GM04503 (cell line): ENCODE measurements around the gene TMC6.
"Not testable (repeated sequence)": the region's sequence is repeated elsewhere in the genome, so short reads cannot be mapped to it uniquely, and the experiment has no call there.

Source experiments
- DNase-seq: peaks from one replicate; pipeline ENCODE4 v3.0.0-alpha.2; 2012; ENCODE audit warnings: low read depth

The TMC6 gene

GRCh38 chr17:78154903-78155811 lies 26.6 kb upstream of the TMC6 start:
- DNase-seq: no peak

- DNase-seq: no peak
These were observed 23.0 kb upstream of the TMC6 start for GRCh38 chr17:78151514-78152008.

GRCh38 chr17:78148286-78149016 lies 19.9 kb upstream of the TMC6 start:
- no peak for DNase-seq

- no peak for DNase-seq
These were observed 18.9 kb upstream of the TMC6 start for GRCh38 chr17:78147315-78147998.

GRCh38 chr17:78146881-78147280 lies 18.3 kb upstream of the TMC6 start:
- DNase-seq: no peak

- DNase-seq: no peak
These were observed 17.9 kb upstream of the TMC6 start for GRCh38 chr17:78146471-78146869.

GRCh38 chr17:78144736-78145641 lies 16.4 kb upstream of the TMC6 start:
- no peak for DNase-seq

GRCh38 chr17:78144147-78144719 lies 15.7 kb upstream of the TMC6 start:
- DNase-seq: peak; percentile 14

- no peak for DNase-seq
These were observed 14.9 kb upstream of the TMC6 start for GRCh38 chr17:78143214-78144146.

GRCh38 chr17:78142119-78142861 lies 13.7 kb upstream of the TMC6 start:
- no peak for DNase-seq

GRCh38 chr17:78141437-78142118 lies 13.0 kb upstream of the TMC6 start:
- no peak for DNase-seq

GRCh38 chr17:78140169-78141051 lies 11.9 kb upstream of the TMC6 start:
- DNase-seq: peak; percentile 6

- DNase-seq: not testable (repeated sequence)
These were observed 11.3 kb upstream of the TMC6 start for GRCh38 chr17:78139861-78140168.

GRCh38 chr17:78138204-78139060 lies 9.9 kb upstream of the TMC6 start:
- DNase-seq: no peak

GRCh38 chr17:78137392-78138203 lies 9.0 kb upstream of the TMC6 start:
- no peak for DNase-seq
